G401.6 (cell line): ENCODE measurements around the gene FBLN1.
"Not testable (repeated sequence)": the region's sequence is repeated elsewhere in the genome, so short reads cannot be mapped to it uniquely, and the experiment has no call there.

Experiments
- FAIRE-seq: peaks from 2 replicates; lab custom pipeline; 2012; peaks lifted over from hg19 to GRCh38; lab: Jason Lieb, UNC

FBLN1 gene

GRCh38 chr22:45502215-45503049 lies at the start of gene FBLN1:
TSS of gene FBLN1 (plus strand) at chr22:45502883. CDS start at chr22:45502986, 103 bp downstream.
- FAIRE-seq: no peak

- no peak for FAIRE-seq
Measured at GRCh38 chr22:45453764-45454163, 48.9 kb upstream of the FBLN1 start.

- FAIRE-seq: no peak
Measured at GRCh38 chr22:45454275-45454674, 48.4 kb upstream of the FBLN1 start.

GRCh38 chr22:45455212-45455611 lies 47.5 kb upstream of the FBLN1 start:
- FAIRE-seq: no peak

- no peak for FAIRE-seq
Measured at GRCh38 chr22:45455621-45456020, 47.1 kb upstream of the FBLN1 start.

- FAIRE-seq: no peak
Measured at GRCh38 chr22:45456811-45457210, 45.9 kb upstream of the FBLN1 start.

GRCh38 chr22:45458532-45458931 lies 44.2 kb upstream of the FBLN1 start:
- no peak for FAIRE-seq

- no peak for FAIRE-seq
Measured at GRCh38 chr22:45459235-45459634, 43.4 kb upstream of the FBLN1 start.

- no peak for FAIRE-seq
Measured at GRCh38 chr22:45460288-45461109, 42.2 kb upstream of the FBLN1 start.

- no peak for FAIRE-seq
Measured at GRCh38 chr22:45462034-45462655, 40.5 kb upstream of the FBLN1 start.

GRCh38 chr22:45463691-45464090 lies 39.0 kb upstream of the FBLN1 start:
- not testable (repeated sequence) for FAIRE-seq

GRCh38 chr22:45465633-45466032 lies 37.0 kb upstream of the FBLN1 start:
- no peak for FAIRE-seq

- no peak for FAIRE-seq
Measured at GRCh38 chr22:45468872-45469271, 33.8 kb upstream of the FBLN1 start.

- FAIRE-seq: no peak
Measured at GRCh38 chr22:45469281-45470073, 33.2 kb upstream of the FBLN1 start.

- no peak for FAIRE-seq
Measured at GRCh38 chr22:45470871-45471270, 31.8 kb upstream of the FBLN1 start.

- no peak for FAIRE-seq
Measured at GRCh38 chr22:45472426-45472825, 30.3 kb upstream of the FBLN1 start.

GRCh38 chr22:45473626-45474237 lies 29.0 kb upstream of the FBLN1 start:
- FAIRE-seq: no peak

- FAIRE-seq: no peak
Measured at GRCh38 chr22:45475063-45475747, 27.5 kb upstream of the FBLN1 start.

- no peak for FAIRE-seq
Measured at GRCh38 chr22:45475851-45476514, 26.7 kb upstream of the FBLN1 start.

GRCh38 chr22:45476814-45477213 lies 25.9 kb upstream of the FBLN1 start:
- no peak for FAIRE-seq
